ENCODE measurements around the gene TC2N.

GRCh38 chr14:91899213-91899612 lies 31.9 kb upstream of the TC2N start:
- TF ChIP-seq EZH2 (IDR thresholded peaks at IDR 0.05; ENCODE audit: low read depth, unreplicated experiment) (no peak), CTCF (conservative IDR thresholded peaks at IDR 0.05; ENCODE audit: low read depth in 2 of 2) (peak in 1 of 2 experiments; percentile 43; a peak in 2 of 4 replicates), REST (IDR thresholded peaks at IDR 0.05; ENCODE audit: unreplicated experiment) (no peak)

Measured in GM23338 (cell line).